A549 (cell line): ENCODE results near the gene PRAME. TPM values are rescaled to one million over a fixed set of nuclear protein-coding genes. Genes with fewer than 3 reads are reported as not detected.
A peak's percentile ranks its signal among the peaks of the same experiment; 100 is the strongest.

Source experiments
- ATAC-seq, 2 experiments: fragments of 200-7000 bp in 1 of 2; fragments of >200 bp in 1 of 2; cut with Nextera tagmentation in 1 of 2; cut with Tn5 transposase in 1 of 2; 3 replicates each; pipeline versions ENCODE4 v1.8.0 to v1.9.1; 2018 to 2020; ENCODE audit warnings: mild to moderate bottlenecking in 1 of 2, moderate library complexity in 1 of 2
- CTCF ChIA-PET: fragments of 300-600 bp; sonication (Branson Sonifier 250); formaldehyde crosslinking; extraction: SDS; loops from one replicate; lab custom pipeline; 2021; ENCODE audit warnings: antibody characterized with exemption, inconsistent platforms; lab: Yijun Ruan, JAX
- POLR2A ChIA-PET: fragments of 350-600 bp; formaldehyde crosslinking; extraction: SDS; loops from one replicate; lab custom pipeline; 2021; ENCODE audit warnings: antibody characterized with exemption, inconsistent platforms; lab: Yijun Ruan, JAX
- DNase-seq, 2 experiments: peaks; one replicate each; pipeline versions ENCODE4 v3.0.0 to v3.0.0-alpha.2; 2011 to 2016; ENCODE audit warnings: low read depth in 1 of 2, low spot score in 1 of 2
- FAIRE-seq: peaks from 2 replicates; lab custom pipeline; 2011; peaks lifted over from hg19 to GRCh38; lab: Jason Lieb, UNC
- H3K27ac ChIP-seq, 2 experiments: fragments of >200 bp; sonication (Bioruptor Twin); formaldehyde crosslinking; 3 replicates each; pipeline ENCODE4 v1.5.1; 2016 to 2017
- H3K4me1 ChIP-seq: fragments of >200 bp; sonication (Bioruptor Twin); formaldehyde crosslinking; 3 replicates; pipeline ENCODE4 v1.6.1; 2016
- H3K4me2 ChIP-seq: fragments of >200 bp; sonication (Bioruptor Twin); formaldehyde crosslinking; 3 replicates; pipeline ENCODE4 v1.6.1; 2016
- H3K4me3 ChIP-seq: fragments of >200 bp; sonication (Bioruptor Twin); formaldehyde crosslinking; 3 replicates; pipeline ENCODE4 v1.5.1; 2016
- H3K9me3 ChIP-seq: fragments of >200 bp; sonication (Bioruptor Twin); formaldehyde crosslinking; 3 replicates; pipeline ENCODE4 v1.6.1; 2016
- CBX2 ChIP-seq: fragments of 200-600 bp; sonication (generic); IDR thresholded peaks from 2 replicates; pipeline ENCODE4 v1.6.1; 2016; ENCODE audit warnings: low read depth, mild to moderate bottlenecking, borderline replicate concordance
- CEBPB ChIP-seq, 2 experiments: fragments of >200 bp in 1 of 2; sonication (Bioruptor Twin) in 1 of 2; formaldehyde crosslinking in 1 of 2; IDR thresholded peaks; 2 replicates each; pipeline ENCODE4 v1.6.1; 2012 to 2016
- CHD4 ChIP-seq: fragments of 200-600 bp; sonication (generic); IDR thresholded peaks from 2 replicates; pipeline ENCODE4 v1.6.1; 2016; ENCODE audit warnings: antibody characterized with exemption, mild to moderate bottlenecking, borderline replicate concordance
- EHF ChIP-seq: fragments of 250-450 bp; sonication (Bioruptor Pico); IDR thresholded peaks from 2 replicates; pipeline ENCODE4 v1.5.0; 2020; ENCODE audit warnings: mild to moderate bottlenecking
- EP300 ChIP-seq, 2 experiments: fragments of >200 bp; sonication (Bioruptor Twin); formaldehyde crosslinking; IDR thresholded peaks; 2 replicates in 1 of 2; 3 replicates in 1 of 2; pipeline ENCODE4 v1.6.1; 2016 to 2017
- FOXS1 ChIP-seq: fragments of 250-450 bp; sonication (Bioruptor Pico); IDR thresholded peaks from 2 replicates; pipeline ENCODE4 v1.5.0; 2020; ENCODE audit warnings: mild to moderate bottlenecking, moderate library complexity
- HDAC2 ChIP-seq: fragments of 200-600 bp; sonication (generic); IDR thresholded peaks from 2 replicates; pipeline ENCODE4 v1.6.1; 2016
- HEYL ChIP-seq: fragments of 250-450 bp; sonication (Bioruptor Pico); IDR thresholded peaks from 2 replicates; pipeline ENCODE4 v1.8.0; 2021; ENCODE audit warnings: mild to moderate bottlenecking, moderate library complexity
- HOXA7 ChIP-seq: fragments of 250-450 bp; sonication (Bioruptor Pico); IDR thresholded peaks from 2 replicates; pipeline ENCODE4 v1.5.0; 2020; ENCODE audit warnings: mild to moderate bottlenecking, moderate library complexity
- HOXB5 ChIP-seq: fragments of 250-450 bp; sonication (Bioruptor Pico); IDR thresholded peaks from 2 replicates; pipeline ENCODE4 v1.5.0; 2020; ENCODE audit warnings: mild to moderate bottlenecking, moderate library complexity
- JUN ChIP-seq, 2 experiments: fragments of >200 bp; sonication (Bioruptor Twin); formaldehyde crosslinking; IDR thresholded peaks; 2 replicates in 1 of 2; 3 replicates in 1 of 2; pipeline ENCODE4 v1.6.1; 2016 to 2017
- JUNB ChIP-seq: fragments of >200 bp; sonication (Bioruptor Twin); formaldehyde crosslinking; IDR thresholded peaks from 2 replicates; pipeline ENCODE4 v1.6.1; 2016
- KDM1A ChIP-seq: fragments of 200-600 bp; sonication (generic); IDR thresholded peaks from 2 replicates; pipeline ENCODE4 v1.6.1; 2016; ENCODE audit warnings: low read depth, mild to moderate bottlenecking
- MAFK ChIP-seq: fragments of 450-650 bp; IDR thresholded peaks from 2 replicates; pipeline ENCODE4 v1.6.1; 2014; ENCODE audit not compliant: partially characterized antibody
- MYC ChIP-seq: IDR thresholded peaks from 2 replicates; pipeline ENCODE4 v1.6.1; 2012; ENCODE audit warnings: mild to moderate bottlenecking, inconsistent platforms, low read length, improper control_type of control experiment, borderline replicate concordance
- NFE2L2 ChIP-seq: fragments of 150-350 bp; conservative IDR thresholded peaks from 2 replicates; pipeline ENCODE4 v1.6.1; 2014; ENCODE audit warnings: low read length
- NPAS2 ChIP-seq: fragments of 250-450 bp; sonication (Bioruptor Pico); IDR thresholded peaks from 2 replicates; pipeline ENCODE4 v1.8.0; 2022; ENCODE audit warnings: mild to moderate bottlenecking, moderate library complexity, borderline replicate concordance
- NR3C1 ChIP-seq: fragments of >200 bp; sonication (Bioruptor Twin); formaldehyde crosslinking; IDR thresholded peaks from 3 replicates; pipeline ENCODE4 v1.6.1; 2017
- PHF8 ChIP-seq: fragments of 200-600 bp; sonication (generic); IDR thresholded peaks from 2 replicates; pipeline ENCODE4 v1.6.1; 2016; ENCODE audit warnings: low read depth, mild to moderate bottlenecking, antibody characterized with exemption, moderate library complexity, borderline replicate concordance
- POLR2A ChIP-seq: IDR thresholded peaks from 2 replicates; pipeline ENCODE4 v1.6.1; 2012; ENCODE audit warnings: mild to moderate bottlenecking, low read length
- RARB ChIP-seq: fragments of 250-450 bp; sonication (Bioruptor Pico); IDR thresholded peaks from 2 replicates; pipeline ENCODE4 v1.8.0; 2021; ENCODE audit warnings: mild to moderate bottlenecking, moderate library complexity
- RCOR1 ChIP-seq: fragments of 150-350 bp; IDR thresholded peaks from 2 replicates; pipeline ENCODE4 v1.6.1; 2014; ENCODE audit warnings: antibody characterized with exemption, low read length, low read depth
- TP53 ChIP-seq: fragments of 250-450 bp; sonication (Bioruptor Pico); IDR thresholded peaks from 2 replicates; pipeline ENCODE4 v1.5.0; 2021; ENCODE audit warnings: mild to moderate bottlenecking, moderate library complexity
- ZC3H11A ChIP-seq: fragments of 450-650 bp; IDR thresholded peaks from 2 replicates; pipeline ENCODE4 v1.6.1; 2014; ENCODE audit warnings: antibody characterized with exemption, mild to moderate bottlenecking
- WGBS: methylation state at CpG from one replicate; pipeline ENCODE4 v1.1.6; 2017; ENCODE audit errors: missing lambda C conversion rate; 5-methylcytosine and 5-hydroxymethylcytosine counted together
- polyA plus RNA-seq, 4 experiments: library from polyadenylated mRNA; depleted of rRNA in 3 of 4; stranded (reverse); fragments of >200 nt; fragmentation: RNase III in 1 of 4; extraction: RNeasy Plus Mini Kit Qiagen cat#74134 plus additional on column Dnase treatment in 1 of 4; gene quantifications; 2 replicates in 3 of 4; 3 replicates in 1 of 4; pipeline ENCODE4 v1.2.3, GENCODE V29; 2011 to 2017
- TF ChIP-seq, protein P1 (sequence below): fragments of 200-600 bp; sonication (generic); IDR thresholded peaks from 2 replicates; pipeline ENCODE4 v1.6.1; 2016; ENCODE audit warnings: antibody characterized with exemption, mild to moderate bottlenecking, moderate library complexity
- TF ChIP-seq, protein P2 (sequence below): fragments of 250-450 bp; sonication (Bioruptor Pico); IDR thresholded peaks from 2 replicates; pipeline ENCODE4 v1.5.0; 2020; ENCODE audit warnings: low read depth, mild to moderate bottlenecking, moderate library complexity
- TF ChIP-seq, protein P3 (sequence below): IDR thresholded peaks from 2 replicates; pipeline ENCODE4 v1.6.1; 2012
- TF ChIP-seq, protein P4 (sequence below): fragments of >200 bp; sonication (Bioruptor Twin); formaldehyde crosslinking; IDR thresholded peaks from 3 replicates; pipeline ENCODE4 v1.5.1; 2016
- TF ChIP-seq, protein P5 (sequence below): fragments of >200 bp; sonication (Bioruptor Twin); formaldehyde crosslinking; IDR thresholded peaks from 3 replicates; pipeline ENCODE4 v1.6.1; 2016

The PRAME gene
- polyA plus RNA-seq, 2 of the 4 experiments (the other 2 are of a cell fraction): 130 to 173 TPM

DNA sequence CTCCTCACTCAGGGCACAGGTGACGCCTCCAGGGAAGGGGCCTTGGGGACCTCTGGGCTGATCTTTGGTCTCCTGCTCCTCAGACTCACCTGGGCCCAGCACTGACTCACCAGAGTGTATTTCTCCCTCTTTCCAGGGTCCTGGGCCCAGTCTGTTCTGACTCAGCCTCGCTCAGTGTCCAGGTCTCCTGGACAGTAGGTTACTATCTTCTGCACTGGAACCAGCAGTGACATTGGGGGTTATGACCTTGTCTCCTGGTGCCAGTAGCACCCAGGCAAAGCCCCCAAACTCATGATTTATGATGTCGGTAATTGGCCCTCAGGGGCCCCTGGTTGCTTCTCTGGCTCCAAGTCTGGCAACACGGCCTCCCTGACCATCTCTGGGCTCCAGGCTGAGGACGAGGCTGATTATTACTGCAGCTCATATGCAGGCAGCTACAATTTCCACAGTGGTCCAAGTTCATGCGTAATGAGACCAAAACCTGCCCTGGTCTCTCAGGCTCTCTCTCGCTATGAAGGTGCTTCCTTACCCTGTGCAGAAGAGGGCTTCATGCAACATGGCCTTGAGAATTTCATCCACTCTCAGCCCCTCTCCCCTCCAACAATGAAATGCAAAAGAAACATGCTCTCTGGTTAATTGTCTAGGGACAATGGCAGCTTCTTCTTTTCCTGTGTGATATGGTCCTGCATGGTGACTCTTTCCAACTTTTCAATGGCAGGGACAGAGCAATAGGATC, 21.0 kb upstream of the PRAME start:
- CTCF ChIA-PET: interaction anchor here (2.1 kb wide), 1 partner anchor 15 kb away, joined by 5 read pairs; no protein-coding TSS in a partner anchor
- ATAC-seq (no peak), FAIRE-seq (no peak), DNase-seq (no peak)
- Histone ChIP-seq H3K27ac (no peak overlapping the region), H3K4me3 (no peak overlapping the region), H3K9me3 (no peaks in the 10 kb centered on the region), H3K4me2 (no peak overlapping the region)
- POLR2A ChIA-PET: no interaction called here
- TF ChIP-seq CHD4 (no peak), RARB (CRISPR knock-in tag) (no peak), TP53 (CRISPR knock-in tag) (no peak), CEBPB (IDR thresholded peaks at IDR 0.05) (no peak), NPAS2 (CRISPR knock-in tag) (no peak), MYC (no peak), NR3C1 (no peak), NFE2L2 (no peak), HOXA7 (CRISPR knock-in tag) (no peak), MAFK (no peak), PHF8 (no peak), HOXB5 (no peak), EHF (CRISPR knock-in tag) (no peak), POLR2A (no peak)
- TF ChIP-seq, protein P1, sequence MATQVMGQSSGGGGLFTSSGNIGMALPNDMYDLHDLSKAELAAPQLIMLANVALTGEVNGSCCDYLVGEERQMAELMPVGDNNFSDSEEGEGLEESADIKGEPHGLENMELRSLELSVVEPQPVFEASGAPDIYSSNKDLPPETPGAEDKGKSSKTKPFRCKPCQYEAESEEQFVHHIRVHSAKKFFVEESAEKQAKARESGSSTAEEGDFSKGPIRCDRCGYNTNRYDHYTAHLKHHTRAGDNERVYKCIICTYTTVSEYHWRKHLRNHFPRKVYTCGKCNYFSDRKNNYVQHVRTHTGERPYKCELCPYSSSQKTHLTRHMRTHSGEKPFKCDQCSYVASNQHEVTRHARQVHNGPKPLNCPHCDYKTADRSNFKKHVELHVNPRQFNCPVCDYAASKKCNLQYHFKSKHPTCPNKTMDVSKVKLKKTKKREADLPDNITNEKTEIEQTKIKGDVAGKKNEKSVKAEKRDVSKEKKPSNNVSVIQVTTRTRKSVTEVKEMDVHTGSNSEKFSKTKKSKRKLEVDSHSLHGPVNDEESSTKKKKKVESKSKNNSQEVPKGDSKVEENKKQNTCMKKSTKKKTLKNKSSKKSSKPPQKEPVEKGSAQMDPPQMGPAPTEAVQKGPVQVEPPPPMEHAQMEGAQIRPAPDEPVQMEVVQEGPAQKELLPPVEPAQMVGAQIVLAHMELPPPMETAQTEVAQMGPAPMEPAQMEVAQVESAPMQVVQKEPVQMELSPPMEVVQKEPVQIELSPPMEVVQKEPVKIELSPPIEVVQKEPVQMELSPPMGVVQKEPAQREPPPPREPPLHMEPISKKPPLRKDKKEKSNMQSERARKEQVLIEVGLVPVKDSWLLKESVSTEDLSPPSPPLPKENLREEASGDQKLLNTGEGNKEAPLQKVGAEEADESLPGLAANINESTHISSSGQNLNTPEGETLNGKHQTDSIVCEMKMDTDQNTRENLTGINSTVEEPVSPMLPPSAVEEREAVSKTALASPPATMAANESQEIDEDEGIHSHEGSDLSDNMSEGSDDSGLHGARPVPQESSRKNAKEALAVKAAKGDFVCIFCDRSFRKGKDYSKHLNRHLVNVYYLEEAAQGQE: no peak
- TF ChIP-seq, all 56 proteins: peak for 0
- no peaks in the 10 kb centered on the region for H3K4me1 ChIP-seq
- WGBS: 80% methylated on average over 5 of the region's 7 CpGs

DNA sequence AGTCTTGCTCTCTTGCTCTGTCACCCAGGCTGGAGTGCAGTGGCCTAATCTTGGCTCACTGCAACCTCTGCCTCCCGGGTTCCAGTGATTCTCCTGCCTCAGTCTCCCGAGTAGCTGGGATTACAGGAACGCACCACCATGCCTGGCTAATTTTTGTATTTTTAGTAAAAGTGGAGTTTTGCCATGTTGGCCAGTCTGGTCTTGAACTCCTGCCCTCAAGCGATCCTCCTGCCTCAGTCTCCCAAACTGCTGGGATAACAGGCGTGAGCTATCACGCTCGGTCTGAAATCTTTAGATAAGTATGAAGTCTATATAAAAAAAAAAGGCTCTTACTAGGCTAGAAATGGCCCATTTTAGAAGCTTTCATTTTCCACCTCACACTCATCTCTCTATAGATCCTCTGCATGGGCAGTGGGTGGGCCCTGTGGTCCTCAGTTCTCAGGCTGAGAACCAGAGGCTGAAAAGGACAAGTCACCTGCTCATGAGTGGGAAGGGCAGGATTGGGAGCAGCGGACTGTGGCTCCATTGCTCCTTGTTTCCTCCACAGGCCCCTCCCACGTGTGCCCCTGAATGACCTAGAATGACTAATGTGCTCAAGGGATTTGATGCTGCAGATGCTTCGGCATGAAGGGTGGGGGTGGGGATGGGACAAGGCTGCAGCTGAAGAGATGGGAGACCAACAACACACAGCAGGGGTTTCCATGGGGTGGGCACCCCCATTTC, 19.8 kb upstream of the PRAME start:
- DNase-seq: peak in 1 of 2 experiments; percentile 4
- 77% methylated on average over 9 of the region's 10 CpGs for WGBS
- no peak for FAIRE-seq
- no peak overlapping the region for H3K4me2 ChIP-seq
- H3K27ac ChIP-seq: no peak overlapping the region
- TF ChIP-seq HDAC2 (no peak), RCOR1 (no peak), ZC3H11A (no peak), FOXS1 (CRISPR knock-in tag) (no peak), KDM1A (no peak), EP300 (IDR thresholded peaks at IDR 0.05) (no peak), JUNB (no peak), CHD4 (no peak), JUN (IDR thresholded peaks at IDR 0.05) (no peak), NR3C1 (no peak), HEYL (CRISPR knock-in tag) (no peak), CBX2 (no peak), EHF (CRISPR knock-in tag) (no peak)
- TF ChIP-seq, protein P2, sequence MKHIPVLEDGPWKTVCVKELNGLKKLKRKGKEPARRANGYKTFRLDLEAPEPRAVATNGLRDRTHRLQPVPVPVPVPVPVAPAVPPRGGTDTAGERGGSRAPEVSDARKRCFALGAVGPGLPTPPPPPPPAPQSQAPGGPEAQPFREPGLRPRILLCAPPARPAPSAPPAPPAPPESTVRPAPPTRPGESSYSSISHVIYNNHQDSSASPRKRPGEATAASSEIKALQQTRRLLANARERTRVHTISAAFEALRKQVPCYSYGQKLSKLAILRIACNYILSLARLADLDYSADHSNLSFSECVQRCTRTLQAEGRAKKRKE: no peak
- TF ChIP-seq, protein P3, sequence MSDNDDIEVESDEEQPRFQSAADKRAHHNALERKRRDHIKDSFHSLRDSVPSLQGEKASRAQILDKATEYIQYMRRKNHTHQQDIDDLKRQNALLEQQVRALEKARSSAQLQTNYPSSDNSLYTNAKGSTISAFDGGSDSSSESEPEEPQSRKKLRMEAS: no peak
- TF ChIP-seq, protein P4, sequence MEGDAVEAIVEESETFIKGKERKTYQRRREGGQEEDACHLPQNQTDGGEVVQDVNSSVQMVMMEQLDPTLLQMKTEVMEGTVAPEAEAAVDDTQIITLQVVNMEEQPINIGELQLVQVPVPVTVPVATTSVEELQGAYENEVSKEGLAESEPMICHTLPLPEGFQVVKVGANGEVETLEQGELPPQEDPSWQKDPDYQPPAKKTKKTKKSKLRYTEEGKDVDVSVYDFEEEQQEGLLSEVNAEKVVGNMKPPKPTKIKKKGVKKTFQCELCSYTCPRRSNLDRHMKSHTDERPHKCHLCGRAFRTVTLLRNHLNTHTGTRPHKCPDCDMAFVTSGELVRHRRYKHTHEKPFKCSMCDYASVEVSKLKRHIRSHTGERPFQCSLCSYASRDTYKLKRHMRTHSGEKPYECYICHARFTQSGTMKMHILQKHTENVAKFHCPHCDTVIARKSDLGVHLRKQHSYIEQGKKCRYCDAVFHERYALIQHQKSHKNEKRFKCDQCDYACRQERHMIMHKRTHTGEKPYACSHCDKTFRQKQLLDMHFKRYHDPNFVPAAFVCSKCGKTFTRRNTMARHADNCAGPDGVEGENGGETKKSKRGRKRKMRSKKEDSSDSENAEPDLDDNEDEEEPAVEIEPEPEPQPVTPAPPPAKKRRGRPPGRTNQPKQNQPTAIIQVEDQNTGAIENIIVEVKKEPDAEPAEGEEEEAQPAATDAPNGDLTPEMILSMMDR: no peak
- TF ChIP-seq, protein P5, sequence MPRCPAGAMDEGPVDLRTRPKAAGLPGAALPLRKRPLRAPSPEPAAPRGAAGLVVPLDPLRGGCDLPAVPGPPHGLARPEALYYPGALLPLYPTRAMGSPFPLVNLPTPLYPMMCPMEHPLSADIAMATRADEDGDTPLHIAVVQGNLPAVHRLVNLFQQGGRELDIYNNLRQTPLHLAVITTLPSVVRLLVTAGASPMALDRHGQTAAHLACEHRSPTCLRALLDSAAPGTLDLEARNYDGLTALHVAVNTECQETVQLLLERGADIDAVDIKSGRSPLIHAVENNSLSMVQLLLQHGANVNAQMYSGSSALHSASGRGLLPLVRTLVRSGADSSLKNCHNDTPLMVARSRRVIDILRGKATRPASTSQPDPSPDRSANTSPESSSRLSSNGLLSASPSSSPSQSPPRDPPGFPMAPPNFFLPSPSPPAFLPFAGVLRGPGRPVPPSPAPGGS: no peak
- no peak overlapping the region for H3K4me3 ChIP-seq
- no peaks in the 10 kb centered on the region for H3K9me3 ChIP-seq
- ChIA-PET CTCF (interaction anchor here (1.0 to 2.1 kb wide), 3 partner anchors 11 to 377 kb away, joined by 3 to 5 read pairs (median 3); no protein-coding TSS in a partner anchor), POLR2A (no interaction called here)
- no peaks in the 10 kb centered on the region for H3K4me1 ChIP-seq
- ATAC-seq: no peak
